SW480 (cell line): ENCODE measurements around the gene KDSR.

ENCODE experiments used
- DNase-seq: peaks from one replicate; pipeline ENCODE4 v3.0.0-alpha.2; 2016; ENCODE audit warnings: low spot score

The KDSR gene

DNA sequence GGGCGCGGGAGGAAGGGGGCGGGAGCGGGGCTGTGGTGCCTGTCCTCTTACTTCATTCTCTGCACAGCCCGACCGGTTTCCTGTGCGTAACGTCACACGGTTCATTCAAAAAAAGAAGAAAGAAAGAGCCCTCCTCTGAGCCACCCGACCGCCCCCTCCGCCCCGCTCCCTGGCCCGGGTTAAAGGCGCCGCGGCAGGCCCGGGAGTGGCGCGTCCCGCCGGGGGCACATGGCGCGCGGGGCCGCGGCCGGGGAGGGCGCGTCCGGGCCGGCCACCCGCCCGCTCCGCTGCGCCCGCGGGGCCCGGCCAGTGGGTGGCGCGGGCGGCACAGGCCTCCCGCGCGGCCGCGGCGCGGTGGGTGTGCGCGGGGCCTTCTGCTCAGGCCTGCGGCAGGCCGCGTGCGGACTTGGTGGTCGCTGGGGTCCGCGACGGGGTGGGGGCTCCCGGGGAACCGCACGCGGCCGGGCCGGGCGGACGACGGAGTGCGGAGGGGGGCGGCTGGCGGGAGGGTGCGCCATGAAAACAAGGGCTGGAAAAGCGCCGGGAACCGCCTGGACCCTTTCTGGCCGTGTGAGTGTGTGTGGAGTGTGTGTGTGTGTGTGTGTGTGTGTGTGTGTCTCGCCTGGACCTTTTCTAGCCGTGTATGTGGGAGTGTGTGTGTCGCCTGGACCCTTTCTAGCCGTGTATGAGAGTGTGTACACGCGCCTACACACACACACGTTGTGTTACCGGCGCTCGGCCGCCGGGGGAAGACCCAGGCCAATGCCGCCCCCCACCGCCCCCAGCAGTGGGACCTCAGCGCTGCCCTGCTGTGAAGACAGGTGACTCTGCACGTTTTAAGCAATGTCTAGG is 46.7 kb downstream of the KDSR start:
- DNase-seq: peak; percentile 66

DNA sequence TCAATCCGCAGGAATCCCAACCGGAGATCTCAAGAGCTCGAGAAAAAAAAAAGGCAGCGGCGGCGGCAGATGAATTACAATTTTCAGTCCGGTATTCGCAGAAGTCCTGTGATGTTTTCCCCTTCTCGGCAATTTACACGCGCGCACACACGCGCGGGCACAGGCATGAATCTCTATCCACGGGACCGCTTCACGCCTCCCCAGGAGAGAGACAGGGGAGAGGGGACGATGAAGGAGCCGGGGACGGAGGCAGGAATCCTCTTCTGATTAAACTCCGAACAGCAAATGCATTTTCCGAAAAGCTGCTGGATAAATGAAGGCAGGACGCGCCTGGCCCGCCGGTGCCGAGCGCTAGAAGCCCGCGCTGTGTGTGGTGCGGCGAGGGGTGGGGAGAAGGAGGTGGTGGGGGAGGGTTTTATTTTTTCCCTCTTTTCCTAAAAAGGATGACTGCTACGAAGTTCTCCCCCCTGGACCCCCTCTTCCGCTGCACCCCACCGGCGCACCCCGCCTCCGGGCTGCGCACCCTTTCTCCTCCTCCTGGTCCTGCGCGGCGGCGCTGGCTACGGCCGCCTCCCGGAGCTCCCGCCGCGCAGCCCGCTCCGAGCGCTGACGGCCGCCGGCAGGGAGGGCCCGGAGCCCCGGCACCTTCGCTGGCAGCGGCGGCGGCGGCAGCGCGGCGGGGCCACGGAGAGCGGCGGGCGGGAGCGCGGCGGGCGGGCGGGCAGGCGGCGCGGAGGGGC is 47.5 kb downstream of the KDSR start, which contains the start of gene BCL2:
TSS of gene BCL2 (minus strand) at position 387 of the 740 bp plus-strand sequence.
- no peak for DNase-seq

DNA sequence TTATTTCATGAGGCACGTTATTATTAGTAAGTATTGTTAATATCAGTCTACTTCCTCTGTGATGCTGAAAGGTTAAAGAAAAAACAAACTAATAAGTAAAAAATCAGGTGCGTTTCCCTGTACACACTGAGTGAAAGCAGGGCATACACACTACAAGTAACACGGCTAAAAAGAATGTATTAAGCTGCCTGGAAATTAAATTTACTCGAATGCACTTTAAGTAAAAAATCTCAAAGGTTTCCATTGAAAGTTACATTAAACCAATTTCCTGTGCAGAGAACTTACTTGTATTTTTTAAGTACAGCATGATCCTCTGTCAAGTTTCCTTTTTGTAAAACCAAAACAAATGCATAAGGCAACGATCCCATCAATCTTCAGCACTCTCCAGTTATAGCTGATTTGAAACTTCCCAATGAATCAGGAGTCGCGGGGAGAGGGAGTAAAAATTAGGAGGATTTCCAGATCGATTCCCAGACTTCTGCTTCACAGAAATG is 48.1 kb downstream of the KDSR start:
- no peak for DNase-seq

DNA sequence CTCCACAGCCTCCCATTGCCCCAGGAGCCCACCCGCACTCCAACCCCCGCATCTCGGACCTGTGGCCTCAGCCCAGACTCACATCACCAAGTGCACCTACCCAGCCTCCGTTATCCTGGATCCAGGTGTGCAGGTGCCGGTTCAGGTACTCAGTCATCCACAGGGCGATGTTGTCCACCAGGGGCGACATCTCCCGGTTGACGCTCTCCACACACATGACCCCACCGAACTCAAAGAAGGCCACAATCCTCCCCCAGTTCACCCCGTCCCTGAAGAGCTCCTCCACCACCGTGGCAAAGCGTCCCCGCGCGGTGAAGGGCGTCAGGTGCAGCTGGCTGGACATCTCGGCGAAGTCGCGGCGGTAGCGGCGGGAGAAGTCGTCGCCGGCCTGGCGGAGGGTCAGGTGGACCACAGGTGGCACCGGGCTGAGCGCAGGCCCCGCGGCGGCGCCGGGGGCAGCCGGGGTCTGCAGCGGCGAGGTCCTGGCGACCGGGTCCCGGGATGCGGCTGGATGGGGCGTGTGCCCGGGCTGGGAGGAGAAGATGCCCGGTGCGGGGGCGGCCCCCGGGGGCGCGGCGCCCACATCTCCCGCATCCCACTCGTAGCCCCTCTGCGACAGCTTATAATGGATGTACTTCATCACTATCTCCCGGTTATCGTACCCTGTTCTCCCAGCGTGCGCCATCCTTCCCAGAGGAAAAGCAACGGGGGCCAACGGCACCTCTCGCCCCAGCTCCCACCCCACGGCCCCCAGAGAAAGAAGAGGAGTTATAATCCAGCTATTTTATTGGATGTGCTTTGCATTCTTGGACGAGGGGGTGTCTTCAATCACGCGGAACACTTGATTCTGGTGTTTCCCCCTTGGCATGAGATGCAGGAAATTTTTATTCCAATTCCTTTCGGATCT is 48.8 kb downstream of the KDSR start:
- peak; percentile 53 for DNase-seq

DNA sequence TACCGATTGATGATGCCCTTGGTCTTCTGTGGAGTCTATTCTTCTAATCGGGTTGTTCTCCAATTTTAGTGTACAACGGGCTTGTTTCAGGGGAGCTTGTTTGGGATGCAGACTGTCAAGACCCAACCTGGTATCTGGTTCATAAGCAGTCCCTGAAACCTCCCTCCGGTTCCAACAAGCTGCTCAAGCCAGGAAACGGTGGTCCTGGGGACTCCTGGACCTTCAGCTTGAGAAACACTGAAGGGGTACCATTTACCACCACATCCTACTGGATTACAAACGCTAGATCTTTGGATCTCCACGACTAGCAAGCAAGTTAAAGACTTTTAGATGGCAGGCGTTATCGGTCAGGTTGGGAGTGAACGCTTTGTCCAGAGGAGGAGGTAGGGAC is 49.5 kb downstream of the KDSR start:
- DNase-seq: no peak

DNA sequence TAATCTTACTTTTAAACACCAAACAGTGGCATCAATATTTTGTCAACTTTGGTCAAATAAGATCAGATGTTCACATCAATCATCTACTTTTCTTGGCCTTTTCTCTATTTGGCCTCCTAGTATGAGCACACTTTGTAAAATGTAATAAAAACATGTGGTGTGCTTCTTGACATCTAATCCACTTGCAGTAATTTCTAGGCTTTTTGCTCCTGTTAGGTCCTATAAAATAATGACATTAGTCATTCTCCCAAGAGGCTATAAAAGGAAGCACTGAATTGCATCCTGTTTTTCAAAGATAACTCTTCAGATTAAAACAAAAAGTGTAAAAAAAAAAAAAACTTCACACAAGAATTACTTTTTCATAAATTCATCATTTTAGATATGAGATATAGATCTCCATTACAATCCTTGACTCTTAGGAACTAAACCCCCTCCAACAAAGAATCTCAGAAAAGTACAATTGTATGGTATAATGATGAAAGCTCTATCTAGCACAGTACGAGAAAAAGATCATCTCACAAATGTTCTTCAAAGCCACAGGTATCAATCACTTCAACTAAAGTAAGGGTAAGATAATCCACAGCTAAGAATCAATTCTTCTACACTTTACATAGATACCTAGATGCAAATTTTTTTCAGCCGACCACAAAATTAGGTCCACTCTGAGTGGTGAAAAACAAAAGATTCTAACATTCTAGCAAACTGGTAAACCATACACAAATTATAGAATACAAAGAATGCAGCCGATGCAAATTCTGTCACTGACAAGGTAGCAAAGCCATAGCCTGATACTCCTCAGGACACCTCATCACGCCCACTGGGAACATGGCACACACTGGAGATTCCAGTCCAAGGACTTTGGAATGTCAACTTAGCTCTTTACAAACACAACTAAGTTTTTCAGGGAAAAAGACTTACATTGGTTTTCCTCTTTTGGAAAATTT is 50.1 kb downstream of the KDSR start:
- no peak for DNase-seq

DNA sequence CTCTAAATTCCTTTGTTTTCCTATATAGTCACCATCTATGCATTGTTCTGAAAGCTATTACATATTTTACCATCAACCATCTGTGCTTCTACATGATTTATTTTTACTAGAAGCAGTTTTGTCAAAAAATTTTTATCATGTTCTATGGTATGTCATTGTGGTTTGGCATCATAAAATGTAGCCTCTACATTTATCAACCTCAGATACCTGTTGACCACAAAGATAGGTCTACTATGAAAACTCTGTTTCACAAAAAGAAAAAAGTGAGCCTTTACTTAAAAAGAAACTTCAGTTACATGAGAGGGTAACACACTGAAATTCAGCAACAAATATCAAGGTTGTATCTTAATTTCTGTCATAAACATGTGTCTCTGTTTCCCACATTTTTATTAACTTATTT is 51.1 kb downstream of the KDSR start:
- DNase-seq: no peak

DNA sequence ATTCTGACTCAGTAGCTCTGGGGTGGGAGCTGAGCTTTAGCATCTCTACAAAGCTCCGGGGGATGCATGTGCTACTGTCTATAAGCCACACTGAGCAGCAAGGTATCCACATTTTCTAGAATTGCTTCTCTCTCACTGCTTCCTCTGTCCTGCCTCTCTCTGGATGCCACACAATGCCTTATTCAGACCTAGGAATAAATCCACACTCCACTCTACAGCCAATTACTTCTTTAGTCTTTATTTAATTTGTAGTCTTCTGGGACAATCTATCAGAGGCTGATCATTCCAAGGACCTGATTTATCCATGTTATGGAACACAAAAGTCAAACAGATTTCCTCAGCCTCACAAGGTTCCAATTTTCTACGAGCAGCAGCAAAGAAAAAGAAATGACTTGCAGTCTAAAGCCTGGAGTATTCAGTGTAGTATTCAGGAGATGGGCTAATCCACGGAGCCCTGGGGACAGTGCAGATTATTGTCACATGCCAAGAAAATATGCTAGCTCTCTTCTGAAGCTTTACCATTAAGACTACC is 51.8 kb downstream of the KDSR start:
- DNase-seq: no peak

DNA sequence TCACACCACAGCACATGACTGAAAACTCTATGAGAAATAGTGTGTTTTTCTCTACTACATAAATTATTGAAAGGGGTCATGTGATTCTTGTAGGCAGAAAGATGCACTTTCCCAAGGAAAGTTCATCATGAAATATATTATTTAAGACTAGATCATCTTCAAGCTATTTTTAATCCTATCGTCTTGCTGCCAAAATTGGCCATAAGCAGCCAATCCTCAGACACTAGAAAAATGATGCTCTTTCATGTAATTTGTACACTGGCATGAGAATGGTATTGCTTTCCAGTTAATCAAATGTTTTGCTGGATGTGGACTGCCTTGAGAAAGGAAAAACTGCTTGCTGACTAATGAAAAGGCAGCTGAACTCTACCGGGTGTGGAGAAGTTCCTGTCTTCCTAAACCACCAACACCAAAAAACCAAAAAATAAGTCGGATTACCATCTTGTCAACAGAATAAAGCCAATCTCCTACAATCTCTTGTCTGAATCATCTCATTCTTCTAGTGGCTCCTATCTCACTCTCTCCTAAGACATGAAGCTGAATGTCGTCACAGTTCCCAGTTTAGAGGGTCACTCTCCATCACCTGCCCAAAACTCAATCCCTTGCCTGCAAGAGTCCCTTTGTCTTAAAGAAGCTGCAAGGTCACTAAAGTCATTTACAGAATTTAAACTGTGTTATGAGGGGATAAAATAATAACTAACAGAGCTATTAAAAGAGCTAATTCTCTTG is 52.8 kb downstream of the KDSR start:
- no peak for DNase-seq

DNA sequence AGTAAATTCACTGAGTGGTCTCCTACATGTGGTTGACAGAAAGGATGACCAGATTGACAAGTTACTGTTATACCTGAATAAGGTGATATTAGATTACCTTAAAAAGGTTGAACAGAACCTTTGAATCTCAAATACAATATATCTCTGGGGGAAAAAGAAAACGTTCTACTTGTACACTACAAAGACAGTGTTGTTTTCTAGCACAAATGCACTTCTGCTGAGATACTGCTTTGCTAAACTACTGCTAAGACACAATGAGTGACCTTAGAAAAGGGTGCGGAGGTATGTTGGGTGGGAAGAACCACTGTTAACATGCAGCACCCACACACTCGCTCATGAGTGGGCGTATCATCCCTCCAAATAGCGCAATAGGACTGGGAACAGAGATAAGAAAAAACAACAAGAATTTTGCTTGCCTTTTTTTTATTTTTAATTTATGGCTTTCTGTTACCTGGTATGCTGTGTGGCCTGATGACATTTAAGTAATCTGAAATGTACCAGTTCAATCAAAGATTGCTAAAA is 53.5 kb downstream of the KDSR start:
- DNase-seq: no peak

DNA sequence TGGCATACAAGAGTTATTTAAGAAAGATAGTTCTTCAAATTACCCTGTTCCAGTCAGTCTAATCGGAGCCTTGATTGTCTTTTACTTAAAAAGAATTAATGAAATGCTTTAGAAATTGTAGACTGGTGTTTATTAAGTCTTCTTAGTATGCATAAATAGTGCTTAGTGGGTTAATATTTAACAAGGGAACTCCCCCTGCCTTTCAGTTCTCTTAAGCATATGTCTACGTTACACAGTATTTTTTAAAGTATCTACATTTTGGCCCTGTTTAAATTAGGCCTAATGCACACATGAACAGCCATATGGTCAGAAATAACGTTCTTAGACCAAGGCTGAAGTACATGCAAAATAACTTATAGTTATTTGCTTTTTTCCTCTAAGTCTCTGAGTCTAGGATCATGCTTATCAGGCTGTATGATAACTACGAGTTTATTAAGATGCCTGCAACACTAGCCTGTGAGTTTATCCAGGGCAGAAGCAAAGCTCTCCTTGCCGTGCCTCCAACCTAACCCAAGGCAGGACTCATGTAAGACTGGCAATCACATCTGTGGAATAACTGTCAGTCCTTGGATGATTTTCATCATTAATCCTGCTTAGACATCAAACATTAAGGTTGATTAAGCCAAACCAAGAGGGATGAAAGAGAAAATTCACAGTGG is 54.1 kb downstream of the KDSR start:
- DNase-seq: no peak

DNA sequence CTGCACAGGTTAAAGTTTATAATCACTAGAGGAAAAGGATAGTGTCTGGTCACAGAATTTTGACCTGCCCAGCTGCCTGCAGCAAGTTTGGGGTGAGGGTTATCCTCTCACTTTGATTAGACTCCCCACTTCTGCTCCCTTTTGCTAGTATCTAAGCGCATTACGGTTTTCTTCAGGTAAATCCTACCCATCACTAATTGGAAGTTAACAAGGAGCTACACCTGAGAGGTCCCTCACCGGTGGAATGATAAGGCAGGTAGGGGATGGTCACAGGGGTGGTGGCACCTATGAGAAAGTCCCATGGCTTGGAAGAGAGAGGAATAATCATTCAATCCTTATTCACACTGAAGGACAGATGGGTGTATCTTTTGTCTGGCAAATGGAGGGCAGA is 55.0 kb downstream of the KDSR start:
- DNase-seq: no peak

DNA sequence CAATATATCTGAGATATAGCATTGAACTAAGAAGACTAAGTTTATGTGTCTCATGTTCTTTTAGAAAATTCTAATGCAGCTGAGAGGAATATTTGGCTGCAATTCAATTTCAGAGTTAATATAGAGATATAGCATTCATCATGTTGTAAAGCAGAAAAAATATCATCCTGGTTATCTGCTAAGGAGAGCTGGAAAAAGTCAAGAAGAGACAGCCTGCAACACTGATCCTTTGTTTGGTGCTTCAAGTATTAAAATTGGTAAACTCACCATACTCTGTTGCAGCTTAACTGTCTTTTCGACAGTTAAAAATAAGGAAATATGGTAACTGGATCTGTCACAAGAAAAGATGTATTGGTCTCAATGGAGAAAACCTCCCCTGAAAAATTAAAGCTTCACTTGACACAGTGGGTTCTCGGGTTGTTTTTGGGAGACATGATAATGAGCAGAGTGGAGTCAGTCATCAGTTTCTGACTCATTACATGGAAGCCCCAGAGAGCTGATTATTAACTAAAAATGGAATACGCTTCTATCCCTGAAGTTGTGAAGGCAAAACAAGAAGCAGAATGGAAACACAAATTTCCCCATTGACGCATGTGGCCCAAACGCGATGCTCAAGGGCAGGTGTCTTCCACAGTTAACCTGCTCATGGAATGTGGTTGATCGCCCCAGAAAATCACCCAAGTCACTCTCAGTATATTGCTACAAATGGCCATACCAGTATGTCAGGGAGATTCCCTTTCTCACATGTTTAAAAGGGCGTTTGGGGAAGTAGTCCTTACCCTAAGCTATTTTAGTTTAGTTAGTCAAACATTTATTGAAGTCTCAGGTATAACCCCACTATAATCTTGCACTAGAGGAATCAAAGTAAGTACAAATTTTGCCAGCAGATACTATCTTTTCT is 55.6 kb downstream of the KDSR start:
- no peak for DNase-seq

DNA sequence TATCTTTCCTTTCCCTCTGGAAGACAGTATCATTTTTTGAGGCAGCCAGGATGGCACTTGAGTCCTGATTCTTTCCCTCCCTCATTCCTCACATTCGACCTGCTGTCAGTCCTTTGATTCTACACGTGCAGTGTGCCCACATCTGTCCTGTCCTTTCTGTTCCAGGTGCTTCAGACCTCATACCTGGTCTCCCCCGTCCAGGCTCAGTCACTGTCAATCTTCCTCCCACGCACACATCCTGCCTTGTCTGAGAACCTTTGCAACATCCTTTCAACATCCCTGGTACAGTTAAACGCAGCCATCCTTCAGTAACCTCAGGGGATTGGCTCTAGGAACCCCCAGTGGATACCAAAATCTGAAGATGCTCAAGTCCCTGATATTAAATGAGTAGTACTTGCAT is 57.6 kb downstream of the KDSR start:
- DNase-seq: no peak

DNA sequence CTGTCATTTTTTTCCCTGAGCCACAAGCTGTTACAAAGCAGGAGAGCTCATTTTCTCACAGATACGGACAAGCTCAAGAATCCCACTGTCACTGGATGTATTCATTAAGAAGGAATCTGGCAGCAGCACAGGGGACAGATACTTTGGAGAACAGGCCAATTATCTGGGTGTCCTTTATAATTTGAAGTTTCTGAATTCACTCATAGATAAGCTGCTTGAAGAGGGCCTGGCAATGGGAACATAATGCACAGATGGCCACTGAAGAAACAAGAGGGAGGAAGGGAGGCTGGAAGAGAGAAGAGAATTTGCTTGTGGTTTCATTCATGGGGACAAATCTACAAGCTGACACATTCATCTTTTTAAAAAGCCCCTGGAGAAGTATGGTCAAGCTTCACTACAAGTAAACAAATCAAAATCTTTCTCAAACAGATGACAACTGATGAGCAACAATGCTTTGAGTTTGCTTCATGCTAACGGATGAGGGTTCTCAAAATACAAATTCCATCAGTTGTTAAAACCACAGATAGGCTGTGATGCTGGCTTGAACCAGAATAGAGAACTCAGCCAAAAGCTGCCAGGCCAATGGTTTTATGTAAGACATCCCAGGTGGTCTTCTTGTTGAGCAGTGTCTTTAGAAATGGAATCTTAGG is 59.3 kb downstream of the KDSR start:
- no peak for DNase-seq

DNA sequence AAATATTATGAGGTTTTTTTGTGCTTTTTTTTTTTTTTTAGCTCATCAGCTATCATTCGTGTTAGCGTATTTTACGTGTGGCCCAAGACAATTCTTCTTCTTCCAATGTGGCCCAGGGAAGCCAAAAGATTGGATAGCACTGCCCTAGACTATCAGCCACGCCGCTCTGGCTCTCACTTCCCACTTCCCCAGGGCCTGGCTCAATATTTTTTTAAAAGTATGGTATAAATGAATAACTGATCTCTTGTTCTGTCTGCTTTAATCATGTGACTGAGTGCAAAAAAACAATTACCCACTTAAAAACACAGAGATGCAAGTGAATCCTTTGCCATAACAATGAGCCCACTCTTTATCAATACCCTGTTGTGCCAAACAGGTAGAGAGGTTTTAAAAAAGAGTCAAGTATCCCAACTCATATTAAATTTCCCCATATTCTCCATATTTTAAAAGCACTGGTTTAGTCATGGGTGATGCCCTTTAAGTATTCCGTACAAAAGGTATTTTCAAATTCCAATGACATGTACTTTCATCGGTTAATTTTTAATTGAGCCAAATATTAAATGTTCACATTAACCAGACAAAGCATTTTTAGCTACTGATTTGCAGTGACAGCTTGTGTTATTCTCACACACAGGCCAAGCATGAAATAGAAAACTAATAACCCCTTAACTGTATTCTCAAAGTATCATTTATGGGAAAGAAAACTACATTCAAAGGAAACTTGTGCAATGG is 60.0 kb downstream of the KDSR start:
- DNase-seq: no peak

DNA sequence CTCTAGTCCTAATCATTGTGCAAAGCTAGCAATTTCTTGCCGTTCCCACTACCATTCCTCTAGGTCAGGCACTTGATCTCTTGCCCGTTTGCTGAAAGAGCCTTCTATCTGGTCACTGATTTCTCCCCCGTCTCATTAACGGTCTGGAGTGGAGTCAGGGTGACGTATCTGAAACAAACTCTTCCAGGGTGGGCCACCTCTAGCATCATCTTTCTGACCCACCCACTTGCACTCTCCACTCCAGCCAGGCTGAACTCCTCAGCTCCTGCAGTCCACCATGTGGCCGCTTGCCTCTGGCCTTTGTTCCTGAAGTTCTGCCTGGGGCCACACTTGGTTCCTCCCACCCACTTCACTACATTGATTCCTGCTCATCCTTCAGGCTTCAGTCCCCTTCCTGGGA is 60.8 kb downstream of the KDSR start:
- no peak for DNase-seq
